Activated T-cell treated with anti-CD3 and anti-CD28 coated beads, Interleukin-2, amount 50 U/mL, for 1 hour (primary cell): ENCODE data around the gene ARFGAP1.
"Not testable (repeated sequence)": the region's sequence is repeated elsewhere in the genome, so short reads cannot be mapped to it uniquely, and the experiment has no call there.

ENCODE experiments used
- DNase-seq: peaks from one replicate; pipeline ENCODE4 v3.0.0-alpha.2; 2020

The ARFGAP1 gene

DNA sequence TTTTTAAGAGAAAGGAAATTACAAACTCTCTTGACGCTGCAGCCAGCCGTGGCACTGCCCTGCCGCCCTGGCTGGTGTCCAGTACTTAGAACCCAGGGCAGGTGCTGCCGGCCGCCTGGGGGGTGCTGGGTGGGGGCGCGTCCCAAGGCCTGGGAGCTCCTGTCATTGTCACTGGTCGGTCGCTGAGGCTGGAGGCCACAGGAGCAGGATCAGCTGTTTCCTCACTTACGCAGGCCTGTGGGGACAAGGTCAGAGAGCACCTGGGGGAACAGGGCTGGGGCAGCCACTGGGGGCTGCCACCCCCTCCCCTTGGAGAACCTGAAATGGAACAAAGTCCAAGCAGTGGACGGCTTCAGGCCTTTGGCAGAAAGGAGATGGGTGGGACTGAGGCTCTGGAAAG lies 31.3 kb upstream of the ARFGAP1 start:
- DNase-seq, result no peak

DNA sequence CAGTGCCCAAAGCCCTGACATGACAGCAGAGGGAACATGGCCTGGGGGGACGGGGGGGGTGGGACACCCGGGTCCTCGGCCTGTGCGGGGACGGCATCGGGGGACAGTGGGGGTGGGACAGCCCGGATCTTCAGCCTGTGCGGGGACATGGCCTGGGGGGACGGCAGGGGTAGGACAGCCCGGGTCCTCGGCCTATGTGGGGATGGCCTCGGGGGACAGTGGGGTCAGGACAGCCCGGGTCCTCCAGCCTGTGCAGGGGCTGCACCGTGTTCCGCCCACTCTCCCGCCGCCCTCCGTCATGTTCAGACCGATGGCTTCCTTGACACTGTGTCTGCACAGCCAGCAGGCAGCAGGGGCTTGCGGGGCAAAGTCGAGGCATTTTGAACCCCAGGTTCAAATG lies 29.9 kb upstream of the ARFGAP1 start:
- DNase-seq, result no peak

DNA sequence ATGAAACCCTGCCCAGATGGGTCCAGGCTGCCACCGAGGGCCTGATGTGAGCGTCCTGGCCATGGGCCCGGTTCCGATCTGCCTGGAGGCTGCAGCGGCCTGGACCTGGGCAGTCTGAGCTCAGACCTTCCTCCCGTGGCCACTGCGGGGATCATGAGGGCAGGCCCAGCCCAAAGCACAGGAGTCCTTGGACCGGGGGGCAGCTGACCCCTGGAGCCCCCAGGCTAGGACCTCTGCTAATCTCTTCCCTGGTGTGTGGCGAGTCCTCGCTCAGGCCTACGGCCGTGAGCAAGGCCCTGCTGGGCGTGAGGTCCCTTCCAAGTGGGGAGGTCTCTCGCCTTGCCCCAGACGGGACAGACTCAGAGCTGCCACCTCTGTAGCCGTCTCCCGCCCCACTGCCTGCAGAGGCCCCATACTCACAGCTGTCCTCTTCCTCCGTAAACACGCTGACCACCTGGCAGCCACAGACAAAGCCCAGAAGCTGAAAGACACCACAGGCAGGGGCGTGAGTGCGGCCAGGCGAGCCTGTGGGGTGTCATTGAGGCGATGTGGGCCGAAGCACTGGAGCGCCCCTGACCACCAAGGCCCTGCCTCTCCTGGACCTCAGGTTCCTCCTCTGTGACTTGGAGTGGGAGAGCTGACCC lies 28.9 kb upstream of the ARFGAP1 start:
- DNase-seq, result no peak

DNA sequence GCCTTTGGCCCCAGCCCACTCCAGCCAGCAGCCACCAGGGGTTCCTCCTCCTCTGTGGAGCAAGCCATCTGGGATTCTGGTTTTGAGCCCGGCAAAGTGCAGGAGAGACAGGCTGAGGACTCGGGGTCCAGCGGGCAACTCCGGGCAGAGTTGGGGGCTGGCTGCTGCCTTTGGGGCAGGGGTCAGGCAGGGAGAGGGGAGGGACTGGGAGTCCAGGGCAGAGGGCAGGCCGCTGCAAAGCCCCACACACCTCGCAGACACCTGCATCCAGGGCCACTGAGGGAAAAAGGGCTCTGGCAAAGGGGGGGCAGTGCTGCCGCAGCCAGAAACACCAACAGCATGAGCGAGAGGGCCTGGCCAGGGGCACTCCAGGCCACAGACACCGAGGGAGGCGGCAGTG lies 28.1 kb upstream of the ARFGAP1 start:
- no peak for DNase-seq

DNA sequence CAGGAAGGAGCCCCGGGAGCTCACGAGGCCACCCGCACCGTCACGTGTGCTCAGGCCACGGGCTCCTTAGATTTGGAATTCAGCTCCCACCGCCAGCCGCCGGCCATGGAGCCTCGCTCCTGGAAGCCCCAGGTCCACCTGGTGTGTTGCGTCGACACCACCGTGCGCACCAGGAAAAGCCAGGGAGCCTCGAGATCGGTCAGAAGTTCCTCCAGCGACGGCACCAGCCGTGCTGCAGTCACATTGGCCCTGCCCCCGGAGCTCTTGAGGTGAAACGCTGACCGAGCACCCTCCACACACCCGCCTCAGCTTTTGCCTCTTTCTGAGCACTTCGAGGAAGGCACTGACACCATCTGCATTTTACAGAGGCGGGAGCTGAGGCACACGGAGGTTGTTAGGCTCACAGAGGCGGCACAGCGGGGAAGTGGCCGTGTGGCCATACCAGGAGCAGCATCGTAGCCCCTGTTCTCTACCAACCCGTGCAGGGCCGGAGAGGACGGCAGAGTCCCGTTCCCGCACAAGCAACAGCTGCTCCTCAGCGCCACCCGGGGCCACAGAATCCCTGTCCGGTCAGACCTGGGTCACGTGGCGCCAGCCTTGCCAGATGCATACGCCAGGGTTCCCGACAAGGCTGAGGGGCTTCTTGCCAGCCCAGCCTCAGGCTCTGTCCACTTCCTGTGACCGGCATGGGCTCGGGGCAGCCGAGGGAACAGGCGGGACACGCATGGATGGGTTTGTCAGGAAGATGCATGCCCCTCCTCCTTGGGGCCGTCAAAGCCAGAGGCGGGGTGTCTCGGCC lies 25.9 kb upstream of the ARFGAP1 start:
- no peak for DNase-seq

DNA sequence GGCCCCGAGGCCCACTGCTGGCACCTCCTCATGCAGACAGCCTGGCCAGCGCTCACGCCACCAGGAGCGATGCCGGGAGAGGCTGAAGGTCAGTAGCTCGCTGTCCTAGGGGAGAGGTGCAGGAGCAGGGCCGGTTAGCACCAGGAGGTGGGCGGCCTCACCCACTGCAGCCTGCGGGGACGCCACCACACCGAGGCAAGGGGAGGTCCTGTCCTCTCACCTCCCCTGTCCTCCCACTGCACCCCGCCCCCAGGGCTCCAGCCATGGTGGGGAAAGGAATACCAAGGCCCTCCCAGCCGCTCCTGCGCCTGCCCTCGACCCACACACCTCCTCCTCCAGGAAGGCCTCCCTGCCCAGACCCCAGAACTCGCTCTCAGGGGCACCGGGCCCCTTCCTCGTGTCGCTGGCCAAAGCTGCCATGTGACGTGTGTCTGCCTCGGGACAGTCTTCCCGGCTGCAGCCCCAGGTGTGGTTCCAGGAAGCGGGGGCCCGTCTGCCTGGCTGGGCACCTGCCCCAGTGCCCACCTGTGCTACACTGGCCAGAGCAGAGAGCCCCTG lies 24.9 kb upstream of the ARFGAP1 start:
- no peak for DNase-seq

DNA sequence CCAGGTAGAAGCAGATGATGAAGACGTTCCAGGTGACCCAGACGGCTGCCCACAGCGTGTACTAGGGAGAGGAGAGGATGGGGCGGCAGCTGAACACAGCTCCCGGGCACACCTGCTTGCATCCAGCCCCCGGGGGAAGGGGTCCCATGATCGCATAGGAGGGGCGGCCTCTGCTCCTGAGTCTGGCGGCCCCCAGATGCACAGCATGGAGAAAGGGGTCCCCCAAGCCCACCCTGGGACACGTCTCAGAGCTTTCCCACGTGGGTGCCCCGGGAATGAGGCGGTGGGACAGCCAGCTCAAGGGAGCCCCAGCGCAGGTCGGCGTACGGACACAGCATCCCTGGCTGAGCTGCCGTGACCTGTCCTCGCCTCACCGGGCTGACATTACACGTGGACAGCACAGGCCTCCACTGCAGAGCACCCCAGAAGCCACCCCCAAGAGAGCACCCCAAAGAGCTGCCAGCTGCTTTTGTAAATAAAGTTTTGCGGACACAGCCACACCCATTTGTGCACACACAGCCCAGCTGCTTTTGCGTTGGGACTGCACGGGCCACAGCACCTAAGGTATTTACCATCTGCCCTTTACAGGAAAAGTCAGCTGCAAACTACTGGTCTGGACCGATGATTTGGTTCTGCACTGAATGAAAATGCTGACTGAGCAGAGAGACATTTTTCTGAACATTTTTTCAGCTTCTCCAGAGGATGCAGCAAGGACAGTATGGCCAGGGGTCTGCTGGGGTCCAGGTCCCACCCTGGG lies 23.6 kb upstream of the ARFGAP1 start:
- DNase-seq, result no peak

DNA sequence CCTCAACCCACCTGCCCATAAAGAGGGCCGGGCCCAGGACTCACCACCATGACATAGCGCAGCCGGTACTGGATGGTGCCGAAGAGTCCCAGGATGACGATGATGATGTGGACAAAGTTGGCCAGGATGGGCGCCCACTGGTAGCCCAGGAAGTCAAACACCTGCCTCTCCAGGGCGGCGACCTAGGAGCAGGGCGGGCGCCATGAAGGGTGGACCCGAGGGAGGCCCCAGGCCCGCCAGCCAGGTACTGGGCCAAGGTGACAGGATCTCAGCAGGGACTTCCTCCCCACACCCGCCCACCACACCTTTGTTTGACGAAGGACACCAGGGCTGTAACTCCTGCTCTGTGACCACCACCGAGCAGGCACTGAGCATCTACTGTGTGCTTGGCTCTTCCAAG lies 22.7 kb upstream of the ARFGAP1 start:
- no peak for DNase-seq

DNA sequence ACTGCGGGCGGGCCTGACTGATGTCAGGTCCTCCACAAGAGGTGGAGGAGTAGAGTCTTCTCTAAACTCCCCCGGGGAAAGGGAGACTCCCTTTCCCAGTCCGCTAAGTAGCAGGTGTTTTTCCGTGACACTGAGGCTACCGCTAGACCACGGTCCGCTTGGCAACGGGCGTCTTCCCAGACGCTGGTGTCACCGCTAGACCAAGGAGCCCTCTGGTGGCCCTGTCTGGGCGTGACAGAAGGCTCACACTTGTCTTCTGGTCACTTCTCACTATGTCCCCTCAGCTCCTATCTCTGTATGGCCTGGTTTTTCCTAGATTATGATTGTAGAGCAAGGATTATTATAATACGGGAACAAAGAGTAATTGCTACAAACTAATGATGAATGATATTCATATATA lies 21.3 kb upstream of the ARFGAP1 start:
- DNase-seq, result not testable (repeated sequence)

DNA sequence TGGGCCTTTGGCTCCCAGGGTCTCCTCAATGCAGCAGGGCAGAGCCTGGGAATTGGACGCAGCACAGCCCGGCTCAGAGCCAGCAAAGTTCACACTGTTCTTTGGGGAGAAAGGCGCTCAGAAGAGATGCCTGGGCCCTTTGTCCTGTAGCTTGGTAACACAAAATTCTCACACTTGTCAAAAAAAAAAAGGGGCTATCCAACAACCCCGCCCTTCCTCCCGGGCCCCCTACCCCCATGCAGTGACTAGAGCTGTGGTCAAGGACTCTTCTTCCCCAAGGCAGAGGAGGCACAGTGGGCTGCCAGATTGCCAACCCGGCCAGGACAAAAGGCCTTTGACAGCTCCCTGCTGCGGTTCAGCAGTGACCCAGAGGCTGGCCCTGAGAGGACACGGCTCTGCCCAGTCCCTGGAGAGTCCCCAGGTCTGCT lies 20.3 kb upstream of the ARFGAP1 start:
- DNase-seq, result no peak

DNA sequence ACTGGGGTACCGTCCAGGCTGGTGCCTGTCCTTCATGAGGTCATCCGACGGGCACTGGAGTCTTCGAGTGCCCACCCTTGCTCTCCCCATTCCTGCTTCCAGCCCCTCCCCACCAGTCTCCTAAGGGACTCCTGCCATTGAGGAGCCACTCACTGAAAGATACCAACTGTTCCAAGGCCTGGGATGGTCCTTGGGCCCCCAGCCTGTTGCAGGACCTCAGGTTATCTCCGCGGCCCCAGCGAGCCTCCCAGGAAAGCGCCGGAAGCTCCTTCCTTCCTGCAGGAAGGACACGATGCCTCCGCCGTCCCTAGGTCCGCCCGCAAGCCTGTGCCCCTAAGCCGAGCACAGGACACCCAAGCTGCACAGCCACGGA lies 19.6 kb upstream of the ARFGAP1 start:
- DNase-seq, result no peak

DNA sequence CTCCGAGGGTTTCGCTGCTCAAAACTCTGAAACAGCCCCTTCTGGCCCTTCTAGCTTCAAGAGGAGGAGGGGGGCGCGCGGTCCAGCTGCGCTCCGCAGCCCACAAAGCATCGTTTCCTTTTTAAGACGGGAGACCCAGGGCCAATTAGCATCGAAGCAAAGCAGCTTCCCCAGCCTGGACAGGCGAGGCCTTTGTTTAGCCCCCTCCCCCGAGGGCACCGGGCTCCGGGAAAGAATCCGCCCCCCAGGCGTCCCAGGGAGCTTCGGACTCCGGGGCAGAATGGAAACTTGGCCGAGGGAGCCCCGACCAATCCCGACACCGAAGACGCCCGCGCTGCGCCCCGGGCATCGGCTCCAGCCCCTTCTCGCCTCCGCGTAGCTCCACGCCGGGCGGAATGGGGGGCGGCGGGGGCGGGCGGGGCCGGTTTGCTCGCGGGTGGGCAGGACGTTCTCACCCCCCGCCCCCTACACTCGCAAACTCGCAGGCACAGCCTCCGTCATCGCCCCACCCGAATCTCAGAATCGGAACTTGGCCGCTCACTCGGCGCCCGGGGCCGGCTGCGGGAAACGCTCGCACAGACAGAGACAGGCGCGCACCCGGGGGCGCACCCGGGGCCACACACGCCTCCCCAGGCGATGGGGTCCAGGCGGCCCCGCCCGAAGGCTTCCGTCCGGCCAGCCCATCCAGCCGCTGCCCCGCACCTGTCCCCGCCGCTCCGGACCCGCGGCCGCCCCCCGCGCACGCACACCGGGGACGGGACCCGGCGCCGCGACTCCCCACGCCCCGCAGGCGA lies 19.0 kb upstream of the ARFGAP1 start:
- no peak for DNase-seq

DNA sequence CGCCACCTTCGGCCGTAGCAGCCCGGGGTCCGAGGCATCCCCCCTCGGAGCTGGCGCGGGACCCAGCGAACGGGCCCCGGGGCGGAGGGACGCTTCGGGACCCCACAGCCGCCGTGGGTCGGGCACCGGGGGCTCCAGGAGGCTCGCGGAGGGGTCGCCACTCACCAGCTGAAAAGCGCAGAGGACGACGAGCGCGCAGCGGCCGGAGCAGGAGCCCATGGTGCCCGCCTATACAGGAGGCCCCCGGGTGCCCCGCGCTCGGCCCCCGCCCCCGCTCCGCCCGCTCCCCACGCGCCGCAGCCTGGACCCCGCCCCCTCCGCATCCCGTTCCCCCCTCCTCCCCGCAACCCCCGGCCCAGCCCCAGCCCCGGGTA lies 18.4 kb upstream of the ARFGAP1 start, which contains the start of gene NKAIN4:
Gene NKAIN4 (minus strand): TSS at position 232 of the 374 bp plus-strand sequence. CDS start 13 bp downstream, at position 219.
- no peak for DNase-seq

DNA sequence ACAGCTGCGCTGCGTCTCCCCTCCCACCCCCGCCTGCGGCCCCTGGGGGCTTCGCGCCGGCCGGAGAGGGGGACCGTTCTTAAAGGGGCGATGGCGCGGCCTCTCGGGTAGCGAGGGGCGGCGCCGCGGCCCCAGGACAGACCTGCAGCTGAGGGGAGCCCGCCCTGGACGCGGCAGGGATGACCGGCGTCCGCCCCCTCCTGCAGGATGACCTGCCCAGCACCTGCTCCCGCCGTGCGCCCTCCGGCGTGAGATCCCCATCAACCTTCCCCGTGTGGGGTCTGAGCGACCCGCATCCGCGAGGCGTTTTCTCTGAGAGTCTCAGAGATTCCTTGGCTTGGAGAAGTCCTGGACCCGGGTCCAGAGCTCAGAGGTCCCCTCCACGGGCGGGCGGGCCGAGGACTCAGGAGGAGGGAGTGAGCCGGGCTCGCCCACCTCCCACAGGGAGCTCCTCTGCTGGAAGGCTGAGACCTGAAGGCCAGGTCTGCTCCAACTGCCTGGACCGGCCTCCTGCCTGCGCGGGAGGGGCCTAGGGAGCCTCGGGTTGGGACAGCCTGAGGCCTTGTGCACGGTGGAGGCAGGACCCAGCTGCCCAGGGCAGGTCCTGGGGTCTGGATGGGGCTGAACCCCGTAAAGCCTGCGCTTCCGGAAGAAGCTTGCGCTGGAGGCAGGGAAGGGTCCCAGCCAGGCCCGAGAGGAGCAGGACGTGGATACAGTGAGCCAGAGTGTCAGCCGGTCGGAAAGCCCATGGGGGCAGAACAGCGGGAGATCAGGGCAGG lies 17.8 kb upstream of the ARFGAP1 start:
- no peak for DNase-seq

DNA sequence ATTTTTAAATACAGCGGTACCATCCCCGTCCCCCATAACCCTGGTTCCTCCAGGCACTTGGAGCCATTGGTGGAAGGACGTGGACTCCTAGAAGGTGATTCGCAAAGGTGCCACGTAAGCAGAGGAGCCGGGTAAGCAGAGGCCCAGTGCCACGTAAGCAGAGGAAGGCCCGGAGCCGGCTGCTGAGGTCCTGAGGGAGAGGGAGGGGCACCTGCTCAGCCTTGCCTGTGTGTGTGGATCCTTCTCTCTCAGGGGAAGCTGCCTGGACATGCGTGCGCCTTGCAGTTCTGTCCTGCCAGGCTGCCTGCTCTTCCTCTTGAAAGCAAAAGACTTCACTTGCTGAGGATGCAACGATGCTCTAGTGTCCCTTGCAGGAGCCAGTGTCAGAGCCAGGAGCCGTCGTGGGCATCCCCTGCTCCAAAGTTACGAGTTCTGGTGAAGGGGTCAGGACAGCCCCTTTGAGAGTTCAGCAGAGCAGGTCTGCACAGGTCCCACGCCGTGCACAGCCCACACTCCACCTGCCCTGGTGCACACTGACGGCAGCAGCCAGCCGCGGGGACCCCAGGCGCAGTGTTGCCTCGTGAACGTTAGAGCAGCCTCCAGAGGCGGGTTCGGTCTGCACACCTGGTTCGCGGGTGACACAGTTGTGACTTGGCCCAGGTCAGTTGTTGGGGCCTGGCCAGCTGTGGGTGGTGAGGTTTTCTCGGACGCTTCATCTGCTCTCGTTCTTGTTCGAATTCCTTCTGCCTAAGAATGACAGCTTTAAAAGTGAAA lies 16.5 kb upstream of the ARFGAP1 start:
- DNase-seq, result no peak

DNA sequence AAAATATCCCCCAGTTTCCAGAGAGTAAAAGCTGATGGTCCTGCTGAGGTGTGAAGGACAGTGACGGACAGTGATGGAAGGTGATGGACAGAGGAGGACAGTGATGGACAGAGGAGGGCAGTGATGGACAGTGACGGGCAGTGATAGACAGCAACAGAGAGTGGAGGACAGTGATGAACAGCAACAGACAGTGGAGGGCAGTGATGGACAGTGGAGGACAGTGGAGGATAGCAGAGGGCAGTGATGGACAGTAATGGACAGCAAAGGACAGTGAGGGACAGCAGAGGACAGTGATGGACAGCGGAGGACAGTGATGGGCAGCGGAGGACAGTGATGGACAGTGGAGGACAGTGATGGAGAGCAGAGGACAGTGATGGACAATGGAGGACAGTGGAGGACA lies 15.7 kb upstream of the ARFGAP1 start:
- no peak for DNase-seq

DNA sequence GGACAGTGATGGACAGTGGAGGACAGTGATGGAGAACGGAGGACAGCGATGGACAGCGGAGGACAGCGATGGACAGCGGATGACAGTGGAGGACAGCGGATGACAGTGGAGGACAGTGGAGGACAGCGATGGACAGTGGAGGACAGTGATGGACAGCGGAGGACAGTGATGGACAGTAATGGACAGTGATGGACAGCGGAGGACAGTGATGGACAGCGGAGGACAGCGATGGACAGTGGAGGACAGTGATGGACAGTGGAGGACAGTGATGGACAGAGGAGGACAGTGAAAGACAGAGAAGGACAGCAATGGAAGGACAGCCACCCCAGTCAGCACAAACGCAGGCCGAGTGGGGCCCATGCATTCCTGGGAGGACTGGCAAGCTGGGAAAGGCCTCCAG lies 15.0 kb upstream of the ARFGAP1 start:
- DNase-seq, result no peak

DNA sequence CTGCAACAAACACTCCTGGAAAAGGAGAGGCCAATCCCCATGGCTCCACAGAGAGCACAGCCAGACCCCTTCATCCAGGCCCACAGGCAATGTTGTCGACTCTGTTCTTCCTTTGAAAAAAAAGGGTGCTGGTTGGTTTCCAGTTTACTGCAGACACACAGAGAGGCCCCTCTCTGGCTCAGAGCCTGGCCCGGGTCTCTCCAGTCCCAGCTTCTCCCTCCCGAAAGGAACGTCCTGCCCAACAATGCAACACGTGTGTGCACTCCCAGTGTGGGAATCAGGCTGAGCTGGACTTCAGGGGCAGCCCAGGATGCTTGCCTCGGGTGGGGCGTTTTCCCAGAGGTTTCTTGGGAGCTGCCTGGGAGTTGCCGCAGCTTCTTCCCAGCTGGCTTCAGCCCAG lies 13.8 kb upstream of the ARFGAP1 start:
- DNase-seq, result no peak

DNA sequence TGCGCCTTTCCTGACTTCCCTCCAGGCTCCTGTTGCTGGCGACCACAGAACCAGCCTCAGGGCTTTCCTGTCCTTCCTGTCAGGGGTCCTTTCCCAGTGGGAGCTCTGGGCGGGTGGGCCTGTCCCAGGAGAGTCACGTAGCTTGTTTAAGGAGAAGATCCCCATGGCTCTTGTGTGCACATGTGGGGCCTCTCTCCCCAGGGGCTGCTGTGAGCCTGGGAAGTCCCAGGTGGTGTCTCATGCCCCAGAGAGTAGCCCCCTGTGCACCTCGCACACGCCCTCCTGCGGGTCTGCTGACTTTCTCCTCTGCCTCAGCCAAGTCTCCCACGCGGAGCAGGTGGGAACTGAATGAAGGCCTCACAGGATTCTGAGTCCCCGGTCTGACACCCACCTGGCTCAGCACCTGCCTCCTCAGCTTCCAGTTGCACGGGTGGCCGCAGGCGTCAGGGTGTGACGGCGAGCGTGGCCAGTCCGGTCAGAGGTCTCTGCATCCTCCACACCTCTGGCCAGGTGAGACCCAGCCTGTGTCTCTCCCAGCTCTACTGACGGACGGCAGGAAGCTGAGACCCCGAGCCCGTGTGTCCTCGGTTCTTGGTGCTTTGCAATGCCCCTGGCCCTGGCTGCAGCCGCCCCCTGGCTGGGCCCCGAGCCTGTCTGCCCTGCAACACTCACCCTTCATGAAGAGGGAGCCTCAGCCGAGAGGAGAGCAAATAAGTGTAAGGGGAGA lies 12.7 kb upstream of the ARFGAP1 start:
- DNase-seq, result no peak

DNA sequence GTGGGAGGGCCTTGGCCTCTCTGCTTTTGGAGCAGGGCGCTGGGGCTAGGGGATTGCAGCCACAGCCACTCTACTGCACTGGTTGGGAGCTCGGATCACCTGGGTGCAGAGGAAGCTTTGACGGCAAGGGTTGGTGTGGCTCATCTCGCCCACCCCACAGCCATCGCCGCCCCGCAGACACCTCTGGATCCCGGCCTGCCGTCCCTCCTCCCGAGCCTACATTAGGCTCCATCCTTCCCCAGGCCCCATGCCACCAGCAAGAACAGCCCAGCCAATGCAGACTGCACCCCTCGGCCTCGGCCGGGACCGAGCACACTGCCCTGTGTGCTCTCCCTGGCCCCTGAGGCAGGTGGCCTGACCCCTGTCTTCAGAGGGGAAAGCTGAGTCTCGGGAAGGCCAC lies 12.1 kb upstream of the ARFGAP1 start:
- no peak for DNase-seq
